ENCODE data around the gene WBP2.

Gene WBP2

DNA sequence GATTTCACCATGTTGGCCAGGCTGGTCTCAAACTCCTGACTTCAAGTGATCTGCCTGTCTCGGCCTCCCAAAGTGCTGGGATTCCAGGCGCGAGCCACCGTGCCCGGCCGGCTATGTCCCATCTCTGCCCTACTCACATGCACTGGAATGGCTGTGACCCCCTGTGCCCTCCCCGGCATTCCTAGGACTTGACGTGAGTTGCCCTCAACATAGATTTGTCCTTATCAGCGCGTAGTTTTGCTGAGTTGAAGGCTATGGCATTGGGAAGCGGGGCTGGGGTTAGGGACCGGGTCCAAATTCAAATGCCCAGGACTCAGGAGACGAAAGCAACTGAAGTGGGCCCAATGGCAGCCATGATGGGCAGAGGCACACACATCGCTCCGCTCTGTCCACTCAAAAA, 16.7 kb downstream of the WBP2 start:
- Histone ChIP-seq H3K27me3 (ENCODE audit: low read depth, low read length) (no peaks in the 10 kb centered on the region), H3K27ac (ENCODE audit: low read length) (no peak overlapping the region), H3K9me3 (ENCODE audit: control insufficient read depth in 1 of 2, low read length in 2 of 2) (no peaks in the 10 kb centered on the region), H3K4me3 (ENCODE audit: low read depth in 1 of 2, low read length in 2 of 2) (no peak overlapping the region), H3K4me1 (ENCODE audit: control insufficient read depth in 1 of 2, insufficient read depth in 2 of 2, low read length in 2 of 2) (peaks cover 0 to 9% of the 10 kb centered on the region in 2 donors), H3K36me3 (ENCODE audit: control insufficient read depth in 1 of 2, insufficient read depth in 2 of 2, low read length in 2 of 2) (peaks cover 0 to 27% of the 10 kb centered on the region in 2 donors)

DNA sequence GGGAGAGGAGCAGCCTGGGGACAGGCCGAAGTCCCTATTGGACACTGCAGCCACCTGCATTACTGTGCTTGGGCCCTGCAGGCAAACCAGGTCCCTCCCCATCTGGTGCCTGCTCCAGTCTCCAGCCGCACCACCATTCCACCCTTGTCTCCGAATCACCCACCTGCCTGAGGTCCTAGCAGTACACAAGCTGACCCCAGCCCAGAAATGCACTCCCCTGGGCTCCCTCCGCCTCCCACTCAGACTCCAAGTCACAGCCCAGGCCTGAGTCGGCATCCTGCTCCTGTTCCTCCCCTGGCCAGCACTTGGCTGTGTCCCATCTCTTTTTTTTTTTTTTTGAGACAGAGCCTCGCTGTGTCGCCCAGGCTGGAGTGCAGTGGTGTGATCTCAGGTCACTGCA, 17.2 kb downstream of the WBP2 start:
- H3K36me3 ChIP-seq (ENCODE audit: control insufficient read depth in 1 of 2, insufficient read depth in 2 of 2, low read length in 2 of 2) = peaks cover 0 to 27% of the 10 kb centered on the region in 2 donors
- H3K4me1 ChIP-seq (ENCODE audit: control insufficient read depth in 1 of 2, insufficient read depth in 2 of 2, low read length in 2 of 2) = peaks cover 0 to 9% of the 10 kb centered on the region in 2 donors
- H3K4me3 ChIP-seq (ENCODE audit: low read depth in 1 of 2, low read length in 2 of 2) = no peak overlapping the region
- no peak overlapping the region for H3K27ac ChIP-seq (ENCODE audit: low read length)
- H3K9me3 ChIP-seq (ENCODE audit: control insufficient read depth in 1 of 2, low read length in 2 of 2) = no peaks in the 10 kb centered on the region
- H3K27me3 ChIP-seq (ENCODE audit: low read depth, low read length) = no peaks in the 10 kb centered on the region

DNA sequence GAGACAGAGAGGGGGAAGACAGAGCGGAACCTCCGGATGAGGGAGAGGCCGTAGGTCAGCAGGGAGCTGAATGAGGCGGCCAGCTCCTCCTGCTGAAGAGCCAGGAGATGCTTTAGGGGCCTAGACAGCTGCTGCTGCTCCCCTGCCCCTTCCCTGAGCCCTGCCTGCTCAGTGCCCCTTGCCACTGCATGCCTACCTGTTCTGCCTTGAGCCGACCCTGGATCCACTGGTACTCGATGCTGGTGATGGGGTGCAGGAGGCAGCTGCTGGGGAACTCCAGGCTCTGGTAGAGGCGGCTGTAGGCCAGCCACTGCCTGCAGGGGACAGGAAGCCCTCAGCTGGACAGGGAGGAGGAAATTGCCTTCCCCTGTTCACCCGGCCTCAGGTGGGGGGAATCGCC, 18.5 kb downstream of the WBP2 start:
- Histone ChIP-seq H3K27me3 (ENCODE audit: low read depth, low read length) (no peaks in the 10 kb centered on the region), H3K27ac (ENCODE audit: low read length) (no peak overlapping the region), H3K4me3 (ENCODE audit: low read depth in 1 of 2, low read length in 2 of 2) (no peak overlapping the region), H3K4me1 (ENCODE audit: control insufficient read depth in 1 of 2, insufficient read depth in 2 of 2, low read length in 2 of 2) (peaks cover 0 to 9% of the 10 kb centered on the region in 2 donors), H3K36me3 (ENCODE audit: control insufficient read depth in 1 of 2, insufficient read depth in 2 of 2, low read length in 2 of 2) (peaks cover 0 to 27% of the 10 kb centered on the region in 2 donors), H3K9me3 (ENCODE audit: control insufficient read depth in 1 of 2, low read length in 2 of 2) (no peaks in the 10 kb centered on the region)

DNA sequence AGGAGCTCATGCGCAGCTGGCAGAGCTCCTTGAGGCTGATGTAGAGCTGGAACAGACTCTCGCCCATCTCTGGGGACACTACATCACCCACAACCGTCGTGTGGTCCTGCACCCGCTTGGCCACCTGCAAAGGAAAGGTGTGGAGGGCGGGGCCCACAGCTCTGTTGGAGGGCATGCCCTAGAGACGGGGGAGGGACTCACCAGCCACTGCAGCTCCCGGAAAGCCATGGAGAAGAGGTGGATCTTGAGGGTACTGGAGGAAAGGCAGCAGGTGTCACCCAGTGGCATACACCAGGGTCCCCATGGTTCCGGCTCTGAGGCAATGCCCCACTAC, 19.5 kb downstream of the WBP2 start:
- Histone ChIP-seq H3K27me3 (ENCODE audit: low read depth, low read length) (no peaks in the 10 kb centered on the region), H3K36me3 (ENCODE audit: control insufficient read depth in 1 of 2, insufficient read depth in 2 of 2, low read length in 2 of 2) (peaks cover 0 to 32% of the 10 kb centered on the region in 2 donors)

DNA sequence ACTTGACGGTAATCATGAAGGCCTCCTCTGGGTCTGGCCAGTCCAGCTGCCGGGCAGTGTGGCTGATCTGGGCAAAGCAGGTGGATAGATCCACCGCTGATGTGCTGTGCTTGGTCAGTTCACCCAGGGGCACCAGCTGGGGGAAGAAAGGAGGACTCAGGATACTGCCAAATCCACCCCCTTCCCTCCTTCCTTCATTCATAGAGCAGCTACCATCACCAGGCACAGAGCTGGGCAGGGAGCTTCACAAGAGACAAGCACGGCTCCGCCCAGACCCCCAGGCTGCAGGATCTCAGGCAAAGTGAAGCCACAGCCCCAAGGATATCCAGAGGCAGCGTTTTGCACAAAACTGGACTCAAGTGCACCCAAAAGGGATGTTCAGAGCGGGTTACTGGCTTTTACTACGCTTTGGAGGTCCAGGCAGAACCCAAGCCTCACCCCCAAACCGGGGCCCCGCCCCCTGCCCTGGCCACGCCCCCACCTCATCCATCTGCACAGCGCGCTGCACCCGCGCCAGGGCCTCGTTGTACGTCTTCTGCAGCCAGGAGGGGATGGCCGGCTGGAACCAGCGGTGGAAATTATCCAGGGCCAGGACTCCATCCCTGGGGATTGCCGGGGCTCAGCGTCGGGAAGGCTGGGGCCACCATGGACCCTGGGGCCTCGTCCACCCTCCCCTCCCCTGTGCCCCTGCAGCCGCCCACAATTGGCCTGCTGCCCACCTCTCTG, 20.0 kb downstream of the WBP2 start:
- Histone ChIP-seq H3K4me1 (ENCODE audit: control insufficient read depth in 1 of 2, insufficient read depth in 2 of 2, low read length in 2 of 2) (peaks cover 0 to 9% of the 10 kb centered on the region in 2 donors), H3K9me3 (ENCODE audit: control insufficient read depth in 1 of 2, low read length in 2 of 2) (no peaks in the 10 kb centered on the region), H3K36me3 (ENCODE audit: control insufficient read depth in 1 of 2, insufficient read depth in 2 of 2, low read length in 2 of 2) (peaks cover 0 to 32% of the 10 kb centered on the region in 2 donors), H3K27ac (ENCODE audit: low read length) (no peak overlapping the region), H3K4me3 (ENCODE audit: low read depth in 1 of 2, low read length in 2 of 2) (no peak overlapping the region), H3K27me3 (ENCODE audit: low read depth, low read length) (no peaks in the 10 kb centered on the region)

More for the DNA sequence above, 19.5 kb downstream of the WBP2 start:
- Histone ChIP-seq H3K4me3 (ENCODE audit: low read depth in 1 of 2, low read length in 2 of 2) (no peak overlapping the region), H3K27ac (ENCODE audit: low read length) (no peak overlapping the region), H3K4me1 (ENCODE audit: control insufficient read depth in 1 of 2, insufficient read depth in 2 of 2, low read length in 2 of 2) (peaks cover 0 to 9% of the 10 kb centered on the region in 2 donors), H3K9me3 (ENCODE audit: control insufficient read depth in 1 of 2, low read length in 2 of 2) (no peaks in the 10 kb centered on the region)

DNA sequence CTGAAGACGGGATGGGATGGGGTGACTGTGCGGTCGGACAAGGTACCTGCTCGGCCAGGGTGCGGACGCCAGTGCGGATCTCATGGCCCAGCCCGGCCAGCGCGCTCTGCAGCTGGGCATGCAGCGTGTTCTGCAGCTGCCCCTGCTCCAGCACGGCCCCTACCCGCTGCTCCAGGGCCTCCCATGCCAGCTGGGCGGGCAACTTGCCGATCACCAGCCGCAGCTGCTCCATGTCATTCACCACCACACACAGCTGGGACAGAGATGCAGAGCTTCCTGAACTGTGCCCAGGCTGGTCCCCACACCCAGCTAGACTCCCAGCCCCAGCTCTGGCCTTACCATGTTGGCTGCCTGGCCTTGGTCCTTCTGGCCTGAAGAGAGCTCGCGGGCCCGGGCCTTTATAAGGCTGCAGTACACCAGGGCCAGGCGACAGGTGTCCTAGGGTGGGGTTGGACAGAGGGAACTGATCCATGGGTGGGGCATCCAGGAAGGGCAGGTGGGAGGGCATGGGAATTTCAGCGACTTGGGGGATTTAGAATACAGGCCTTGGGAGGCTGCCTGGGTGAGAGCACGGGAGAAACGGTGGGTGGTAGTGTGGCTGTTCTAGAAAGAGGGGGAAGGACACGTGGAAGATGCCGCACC, 20.7 kb downstream of the WBP2 start:
- Histone ChIP-seq H3K27ac (ENCODE audit: low read length) (no peak overlapping the region), H3K27me3 (ENCODE audit: low read depth, low read length) (no peaks in the 10 kb centered on the region), H3K9me3 (ENCODE audit: control insufficient read depth in 1 of 2, low read length in 2 of 2) (no peaks in the 10 kb centered on the region), H3K4me3 (ENCODE audit: low read depth in 1 of 2, low read length in 2 of 2) (no peak overlapping the region), H3K4me1 (ENCODE audit: control insufficient read depth in 1 of 2, insufficient read depth in 2 of 2, low read length in 2 of 2) (peaks cover 0 to 9% of the 10 kb centered on the region in 2 donors), H3K36me3 (ENCODE audit: control insufficient read depth in 1 of 2, insufficient read depth in 2 of 2, low read length in 2 of 2) (peaks cover 0 to 33% of the 10 kb centered on the region in 2 donors)

DNA sequence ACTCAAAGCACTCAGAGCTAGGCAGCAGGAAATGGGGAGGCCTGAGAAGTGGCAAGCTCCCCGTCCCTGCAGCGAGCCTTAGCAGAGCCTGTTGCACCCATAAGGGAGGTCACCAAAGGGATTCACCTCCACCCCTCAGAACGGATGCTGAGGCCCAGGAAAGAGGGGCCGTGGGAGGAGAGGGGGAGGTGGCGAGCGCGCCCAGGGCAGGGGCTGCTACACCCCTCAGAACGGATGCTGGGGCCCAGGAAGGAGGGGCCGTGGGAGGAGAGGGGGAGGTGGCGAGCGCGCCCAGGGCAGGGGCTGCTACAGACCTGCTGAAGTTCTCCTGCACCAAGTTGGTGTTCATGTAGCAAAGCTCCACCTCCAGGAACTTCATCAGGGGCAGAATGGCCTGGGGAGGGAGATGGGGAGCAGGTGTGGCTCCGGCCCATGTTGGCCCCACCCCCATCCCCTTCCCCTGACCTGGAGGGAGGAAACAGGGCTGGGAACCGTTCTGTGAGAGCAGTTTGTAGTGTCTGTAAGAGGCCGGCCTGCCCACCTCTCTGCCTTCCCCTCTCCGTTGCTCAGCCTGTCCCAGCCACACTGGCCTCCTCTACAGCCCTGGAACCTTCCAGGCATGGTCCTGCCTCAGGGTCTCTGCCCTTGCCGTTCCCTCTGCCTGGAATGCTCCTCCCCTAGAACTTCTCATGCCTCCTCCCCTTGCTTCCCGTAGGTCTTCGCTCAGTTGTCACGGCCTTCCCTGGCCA, 22.3 kb downstream of the WBP2 start:
- peaks cover 5 to 13% of the 10 kb centered on the region in 2 donors for H3K4me1 ChIP-seq (ENCODE audit: control insufficient read depth in 1 of 2, insufficient read depth in 2 of 2, low read length in 2 of 2)
- H3K4me3 ChIP-seq (ENCODE audit: low read depth in 1 of 2, low read length in 2 of 2) = no peak overlapping the region
- H3K27me3 ChIP-seq (ENCODE audit: low read depth, low read length) = no peaks in the 10 kb centered on the region
- H3K9me3 ChIP-seq (ENCODE audit: control insufficient read depth in 1 of 2, low read length in 2 of 2) = no peaks in the 10 kb centered on the region
- peak overlapping the region; percentile 49 for H3K27ac ChIP-seq (ENCODE audit: low read length)
- peaks cover 0 to 32% of the 10 kb centered on the region in 2 donors for H3K36me3 ChIP-seq (ENCODE audit: control insufficient read depth in 1 of 2, insufficient read depth in 2 of 2, low read length in 2 of 2)

DNA sequence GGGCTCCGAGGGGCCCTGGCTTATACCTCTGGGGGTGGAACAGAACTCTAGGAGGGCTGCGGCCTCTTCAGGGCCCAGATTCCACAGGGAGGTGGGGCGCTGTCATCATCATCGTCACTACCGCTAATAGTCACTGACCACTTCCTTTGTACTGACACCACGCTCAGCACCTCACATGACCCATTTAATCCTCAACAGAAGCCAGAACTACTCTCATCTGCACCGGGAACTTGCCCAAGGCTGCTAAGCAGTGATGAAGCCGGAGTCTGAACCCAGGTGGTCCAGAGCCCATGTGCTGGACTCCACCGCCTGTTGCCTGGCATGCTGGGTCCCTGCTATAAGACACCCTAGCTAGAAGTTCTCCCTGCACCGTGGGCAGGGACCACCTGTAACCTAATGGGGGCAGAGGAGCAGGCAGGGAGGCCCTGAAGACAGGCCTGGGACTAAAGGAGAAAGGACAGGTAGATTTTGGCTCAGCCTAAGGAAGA, 22.9 kb downstream of the WBP2 start:
- Histone ChIP-seq H3K4me1 (ENCODE audit: control insufficient read depth in 1 of 2, insufficient read depth in 2 of 2, low read length in 2 of 2) (peaks cover 5 to 19% of the 10 kb centered on the region in 2 donors), H3K27ac (ENCODE audit: low read length) (peak overlapping the region; percentile 49), H3K27me3 (ENCODE audit: low read depth, low read length) (no peaks in the 10 kb centered on the region)

DNA sequence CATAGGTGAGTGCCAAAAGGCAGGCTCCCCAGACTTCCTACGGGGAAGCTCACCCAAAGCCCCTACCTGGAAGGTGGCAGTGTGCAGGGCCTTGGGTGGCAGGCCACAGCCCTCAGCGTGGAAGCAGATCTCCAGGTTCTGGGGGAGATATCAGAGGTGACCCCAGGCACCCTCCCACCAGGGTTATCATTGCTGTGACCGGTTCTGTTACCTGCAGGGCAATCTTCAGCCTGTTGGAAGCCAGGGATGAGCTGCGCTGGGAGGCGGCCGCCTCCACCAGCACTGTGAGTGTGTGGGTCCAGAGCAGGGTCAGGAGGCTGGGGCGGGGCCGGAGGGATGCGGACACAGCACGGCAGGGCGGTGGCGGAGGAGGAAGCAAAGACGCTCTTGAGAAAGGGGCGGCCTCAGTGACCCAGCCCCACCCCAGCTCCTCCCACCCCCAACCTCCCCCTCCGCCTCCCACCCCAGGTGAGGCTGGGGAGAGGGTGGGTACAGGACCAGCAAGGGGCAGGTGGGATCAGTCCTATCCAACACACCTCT, 24.0 kb downstream of the WBP2 start:
- Histone ChIP-seq H3K27ac (ENCODE audit: low read length) (no peak overlapping the region), H3K4me1 (ENCODE audit: control insufficient read depth in 1 of 2, insufficient read depth in 2 of 2, low read length in 2 of 2) (peaks cover 5 to 23% of the 10 kb centered on the region in 2 donors), H3K27me3 (ENCODE audit: low read depth, low read length) (no peaks in the 10 kb centered on the region), H3K4me3 (ENCODE audit: low read depth in 1 of 2, low read length in 2 of 2) (no peak overlapping the region), H3K36me3 (ENCODE audit: control insufficient read depth in 1 of 2, insufficient read depth in 2 of 2, low read length in 2 of 2) (peaks cover 0 to 24% of the 10 kb centered on the region in 2 donors), H3K9me3 (ENCODE audit: control insufficient read depth in 1 of 2, low read length in 2 of 2) (no peaks in the 10 kb centered on the region)

More for the DNA sequence above, 22.9 kb downstream of the WBP2 start:
- no peaks in the 10 kb centered on the region for H3K9me3 ChIP-seq (ENCODE audit: control insufficient read depth in 1 of 2, low read length in 2 of 2)
- no peak overlapping the region for H3K4me3 ChIP-seq (ENCODE audit: low read depth in 1 of 2, low read length in 2 of 2)
- H3K36me3 ChIP-seq (ENCODE audit: control insufficient read depth in 1 of 2, insufficient read depth in 2 of 2, low read length in 2 of 2) = peaks cover 0 to 32% of the 10 kb centered on the region in 2 donors

DNA sequence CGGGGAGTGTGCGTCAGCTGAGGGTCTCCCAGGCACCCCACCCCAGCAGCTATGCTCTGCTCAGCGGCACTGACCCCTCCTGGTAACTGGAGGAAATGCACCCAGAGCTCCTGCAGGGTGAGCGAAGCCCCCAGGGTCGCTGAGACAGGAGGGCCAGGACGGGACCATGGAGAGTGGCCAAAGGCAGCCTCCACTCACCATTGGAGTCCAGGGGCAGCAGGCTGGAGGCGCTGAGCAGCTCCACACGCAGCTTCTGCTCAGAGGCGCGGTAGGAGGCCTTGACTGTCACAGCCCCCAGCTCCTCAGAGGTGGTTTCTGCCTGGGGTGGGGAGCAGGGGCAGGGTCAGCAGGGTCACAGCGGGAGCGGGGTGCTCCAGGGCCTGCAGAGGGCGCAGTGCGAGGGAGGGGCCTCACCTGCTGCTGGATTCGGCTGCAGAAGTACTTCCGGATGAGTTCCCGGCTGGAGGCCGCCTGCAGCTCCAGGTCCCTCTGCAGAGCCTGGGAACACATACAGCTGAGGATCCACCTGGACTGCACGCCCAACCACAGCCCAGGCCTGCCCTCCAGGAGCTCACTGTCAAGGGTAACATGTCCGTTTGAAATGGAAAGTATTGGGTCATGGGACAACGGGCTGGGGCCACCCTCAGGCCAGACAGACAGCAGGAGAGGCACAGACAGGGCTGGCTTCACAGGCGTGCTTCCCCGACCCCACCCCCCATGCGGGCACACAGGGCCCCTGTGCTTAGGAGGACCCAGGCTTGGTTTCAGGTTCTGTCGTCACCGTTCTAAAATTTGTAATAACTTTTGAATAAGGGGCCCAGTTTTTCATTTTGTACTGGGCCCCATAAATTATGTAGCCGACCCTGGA, 24.7 kb downstream of the WBP2 start:
- Histone ChIP-seq H3K4me3 (ENCODE audit: low read depth in 1 of 2, low read length in 2 of 2) (no peak overlapping the region), H3K9me3 (ENCODE audit: control insufficient read depth in 1 of 2, low read length in 2 of 2) (no peaks in the 10 kb centered on the region), H3K36me3 (ENCODE audit: control insufficient read depth in 1 of 2, insufficient read depth in 2 of 2, low read length in 2 of 2) (peaks cover 0 to 28% of the 10 kb centered on the region in 2 donors), H3K27ac (ENCODE audit: low read length) (no peak overlapping the region), H3K27me3 (ENCODE audit: low read depth, low read length) (no peaks in the 10 kb centered on the region), H3K4me1 (ENCODE audit: control insufficient read depth in 1 of 2, insufficient read depth in 2 of 2, low read length in 2 of 2) (peaks cover 5 to 18% of the 10 kb centered on the region in 2 donors)

Measured in muscle layer of duodenum (tissue), 2 donors.